Endothelial cell of umbilical vein (primary cell): ENCODE measurements around the gene GLTP. TPM values are rescaled to one million over a fixed set of nuclear protein-coding genes. Genes with fewer than 3 reads are reported as not detected.

Experiments
- BruUV-seq: library from RNA; stranded (reverse); fragments of 400-500 nt; replicated peaks from 2 replicates; lab custom pipeline; 2021; lab: Mats Ljungman, UMichigan
- CTCF ChIA-PET: fragments of 300-600, 350-600 bp; sonication (Branson Sonifier 250); formaldehyde crosslinking; loops from one replicate; lab custom pipeline; 2021; ENCODE audit warnings: antibody characterized with exemption, inconsistent platforms; lab: Charles Lee
- POLR2A ChIA-PET: fragments of 300-600, 350-600 bp; sonication (Branson Sonifier 250); formaldehyde crosslinking; loops from one replicate; lab custom pipeline; 2021; ENCODE audit warnings: antibody characterized with exemption, inconsistent platforms; lab: Charles Lee
- DNase-seq: peaks from one replicate; pipeline ENCODE4 v3.0.0-alpha.2; 2011; ENCODE audit warnings: low read depth, low spot score
- FAIRE-seq: peaks from 2 replicates; lab custom pipeline; 2011; peaks lifted over from hg19 to GRCh38; lab: Jason Lieb, UNC
- H2AFZ ChIP-seq: 2 replicates; pipeline ENCODE4 v1.6.0; 2012; ENCODE audit warnings: low read depth, low read length, control low read depth, inconsistent platforms
- H3K27ac ChIP-seq: 2 replicates; pipeline ENCODE4 v1.5.1; 2011; ENCODE audit warnings: low read depth, mild to moderate bottlenecking, control low read depth, low read length, moderate library complexity; ENCODE audit not compliant: insufficient read depth
- H3K27me3 ChIP-seq, 2 experiments: 2 replicates each; pipeline versions ENCODE4 v1.6.0 to v1.6.1; 2011; ENCODE audit warnings: low read length in 2 of 2, mixed read lengths in 1 of 2; ENCODE audit not compliant: control insufficient read depth in 2 of 2, insufficient read depth in 2 of 2
- H3K36me3 ChIP-seq, 2 experiments: 2 replicates in 1 of 2; 3 replicates in 1 of 2; pipeline ENCODE4 v1.5.1; 2011; ENCODE audit warnings: low read length in 2 of 2, mild to moderate bottlenecking in 1 of 2, moderate library complexity in 1 of 2; ENCODE audit not compliant: control insufficient read depth in 2 of 2, insufficient read depth in 2 of 2; ENCODE audit errors: extremely low read depth in 1 of 2
- H3K4me1 ChIP-seq: 3 replicates; pipeline ENCODE4 v1.5.1; 2011; ENCODE audit warnings: mild to moderate bottlenecking, low read length; ENCODE audit not compliant: control insufficient read depth, insufficient read depth; ENCODE audit errors: extremely low read depth
- H3K4me2 ChIP-seq: 2 replicates; pipeline ENCODE4 v1.6.1; 2011; ENCODE audit warnings: low read length, control low read depth, mixed read lengths; ENCODE audit not compliant: insufficient read depth
- H3K4me3 ChIP-seq, 3 experiments: fragments of 200-600 bp in 1 of 3; sonication (generic), shearing (Covaris generic) in 1 of 3; replicated peaks in 1 of 3; 2 replicates each; pipeline ENCODE4 v1.5.1; 2011 to 2016; ENCODE audit warnings: control low read depth in 3 of 3, low read length in 3 of 3, mild to moderate bottlenecking in 2 of 3, inconsistent platforms in 1 of 3, low read depth in 1 of 3, moderate library complexity in 1 of 3; ENCODE audit not compliant: insufficient read depth in 1 of 3
- H3K79me2 ChIP-seq: 2 replicates; pipeline ENCODE4 v1.6.0; 2012; ENCODE audit warnings: low read length, inconsistent platforms; ENCODE audit not compliant: control insufficient read depth, insufficient read depth
- H3K9ac ChIP-seq: replicated peaks from 2 replicates; pipeline ENCODE3; 2011; ENCODE audit warnings: low read length, control low read depth; ENCODE audit not compliant: insufficient read depth; ENCODE audit errors: extremely low read depth
- H3K9me1 ChIP-seq: replicated peaks from 3 replicates; pipeline ENCODE4 v1.6.0; 2011; ENCODE audit warnings: mild to moderate bottlenecking, low read length; ENCODE audit not compliant: control insufficient read depth, insufficient read depth; ENCODE audit errors: extremely low read depth
- H3K9me3 ChIP-seq: replicated peaks from 2 replicates; pipeline ENCODE4 v1.5.1; 2012; ENCODE audit warnings: low read length, inconsistent platforms; ENCODE audit not compliant: control insufficient read depth, insufficient read depth
- H4K20me1 ChIP-seq: replicated peaks from 2 replicates; pipeline ENCODE3; 2011; ENCODE audit warnings: mild to moderate bottlenecking, low read length; ENCODE audit not compliant: control insufficient read depth, insufficient read depth; ENCODE audit errors: extremely low read depth
- EZH2 ChIP-seq: IDR thresholded peaks from 2 replicates; pipeline ENCODE4 v1.6.1; 2012; ENCODE audit warnings: borderline replicate concordance, low read depth, mild to moderate bottlenecking, moderate library complexity, low read length, inconsistent platforms; ENCODE audit not compliant: severe bottlenecking
- FOS ChIP-seq: IDR thresholded peaks from 2 replicates; pipeline ENCODE4 v1.6.1; 2011; ENCODE audit warnings: mild to moderate bottlenecking, low read length, moderate library complexity, borderline replicate concordance; ENCODE audit not compliant: insufficient read depth
- GATA2 ChIP-seq: IDR thresholded peaks from 2 replicates; pipeline ENCODE4 v1.7.0; 2011; ENCODE audit warnings: low read depth, mild to moderate bottlenecking, moderate library complexity, mixed read lengths, low read length; ENCODE audit not compliant: insufficient read length, insufficient read depth
- JUN ChIP-seq: IDR thresholded peaks from 2 replicates; pipeline ENCODE4 v1.6.1; 2011; ENCODE audit warnings: borderline replicate concordance, low read depth; ENCODE audit not compliant: insufficient read length, insufficient read depth
- MYC ChIP-seq: IDR thresholded peaks from one replicate; pipeline ENCODE4 v1.6.1; 2011; ENCODE audit warnings: mild to moderate bottlenecking, low read depth, low read length
- POLR2A ChIP-seq: IDR thresholded peaks from 2 replicates; pipeline ENCODE4 v1.6.1; 2012; ENCODE audit warnings: low read depth, mild to moderate bottlenecking, control low read depth, low read length
- POLR2AphosphoS5 ChIP-seq: IDR thresholded peaks from 2 replicates; pipeline ENCODE4 v1.6.1; 2012; ENCODE audit warnings: low read depth, mild to moderate bottlenecking, control low read depth, low read length, moderate library complexity; ENCODE audit not compliant: insufficient read depth
- dilution Hi-C: fragments of 300-500 bp; cut with MboI; formaldehyde crosslinking; loops from one replicate; pipeline ENCODE4 v1.15.0; 2019; ENCODE audit warnings: low sequenced_read_pairs; ENCODE audit not compliant: extremely low pct_ligation_motif_present
- intact Hi-C: fragments of 100-400 bp; cut with micrococcal nuclease; formaldehyde crosslinking; loops from one replicate; pipeline ENCODE4 v1.10.0; 2022
- polyA plus RNA-seq, 4 experiments: library from polyadenylated mRNA; depleted of rRNA in 3 of 4; stranded (reverse) in 3 of 4; unstranded in 1 of 4; fragments of >200 nt; gene quantifications; 2 replicates each; pipeline versions ENCODE4 v1.2.1 to v1.2.3, GENCODE V29; 2011 to 2012; ENCODE audit warnings: missing spikeins in 1 of 4
- total RNA-seq: library from RNA; stranded (reverse); gene quantifications from 2 replicates; pipeline ENCODE4 v1.2.3, GENCODE V29; 2021
- TF ChIP-seq, protein P1 (sequence below): IDR thresholded peaks from 2 replicates; pipeline ENCODE4 v1.6.1; 2011; ENCODE audit not compliant: insufficient read depth, insufficient read length
- TF ChIP-seq, protein P2 (sequence below), 2 donors: IDR thresholded peaks; 1 replicate in 1 of 2; 2 replicates in 1 of 2; pipeline ENCODE4 v1.5.1; 2011; ENCODE audit warnings: low read length in 2 of 2, mild to moderate bottlenecking in 2 of 2, moderate library complexity in 2 of 2, control low read depth in 1 of 2, inconsistent platforms in 1 of 2, low read depth in 1 of 2; ENCODE audit not compliant: insufficient read depth in 1 of 2; ENCODE audit errors: extremely low read depth in 1 of 2

Gene GLTP
- total and polyA plus RNA-seq, 2 donors (not counting 3 experiments of a cell fraction or from before 2014, with no cell fraction given): 21.5 to 46.6 TPM

DNA sequence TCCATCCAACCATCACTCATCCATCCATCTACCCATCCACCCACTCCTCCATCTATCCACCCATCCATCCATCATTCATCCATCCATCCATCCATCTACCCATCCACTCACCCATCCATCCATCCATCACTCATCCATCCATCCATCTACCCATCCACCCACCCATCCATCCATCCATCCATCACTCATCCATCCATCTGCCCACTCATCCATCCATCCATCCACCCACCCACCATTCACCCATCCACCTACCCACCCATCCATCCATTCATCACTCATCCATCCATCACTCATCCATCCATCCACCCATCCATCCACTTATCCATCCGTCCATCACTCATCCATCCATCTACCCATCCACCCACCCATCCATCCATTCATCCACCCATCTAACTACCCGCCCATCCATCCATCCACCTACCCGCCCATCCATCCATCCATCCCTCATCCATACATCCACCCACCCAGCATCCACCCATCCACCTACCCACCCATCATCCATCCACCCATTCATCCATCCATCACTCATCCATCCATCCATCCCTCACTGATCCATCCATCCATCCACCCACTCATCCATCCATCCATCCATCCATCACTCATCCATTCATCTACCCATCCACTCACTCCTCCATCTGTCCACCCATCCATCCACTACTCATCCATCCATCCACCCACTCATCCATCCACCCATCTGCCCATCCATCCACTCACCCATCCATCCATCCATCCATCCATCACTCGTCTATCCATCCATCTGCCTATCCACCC lies 71.3 kb downstream of the GLTP start:
- Histone ChIP-seq H3K4me2 (no peak overlapping the region), H3K9ac (no peak overlapping the region), H4K20me1 (no peaks in the 10 kb centered on the region), H3K4me1 (no peaks in the 10 kb centered on the region), H2AFZ (no peak overlapping the region), H3K27me3 (no peaks in the 10 kb centered on the region), H3K9me1 (no peaks in the 10 kb centered on the region), H3K9me3 (no peaks in the 10 kb centered on the region), H3K36me3 (peaks cover 0 to 3% of the 10 kb centered on the region in 2 experiments), H3K27ac (no peak overlapping the region), H3K79me2 (no peaks in the 10 kb centered on the region), H3K4me3 (no peak overlapping the region)
- intact Hi-C loops (no loop called here), dilution Hi-C loops (no loop called here)
- no peak for TF ChIP-seq FOS
- TF ChIP-seq GATA2: no peak
- no peak for TF ChIP-seq JUN
- TF ChIP-seq EZH2: no peak
- TF ChIP-seq, protein P1, sequence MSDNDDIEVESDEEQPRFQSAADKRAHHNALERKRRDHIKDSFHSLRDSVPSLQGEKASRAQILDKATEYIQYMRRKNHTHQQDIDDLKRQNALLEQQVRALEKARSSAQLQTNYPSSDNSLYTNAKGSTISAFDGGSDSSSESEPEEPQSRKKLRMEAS: no peak
- TF ChIP-seq, protein P2, sequence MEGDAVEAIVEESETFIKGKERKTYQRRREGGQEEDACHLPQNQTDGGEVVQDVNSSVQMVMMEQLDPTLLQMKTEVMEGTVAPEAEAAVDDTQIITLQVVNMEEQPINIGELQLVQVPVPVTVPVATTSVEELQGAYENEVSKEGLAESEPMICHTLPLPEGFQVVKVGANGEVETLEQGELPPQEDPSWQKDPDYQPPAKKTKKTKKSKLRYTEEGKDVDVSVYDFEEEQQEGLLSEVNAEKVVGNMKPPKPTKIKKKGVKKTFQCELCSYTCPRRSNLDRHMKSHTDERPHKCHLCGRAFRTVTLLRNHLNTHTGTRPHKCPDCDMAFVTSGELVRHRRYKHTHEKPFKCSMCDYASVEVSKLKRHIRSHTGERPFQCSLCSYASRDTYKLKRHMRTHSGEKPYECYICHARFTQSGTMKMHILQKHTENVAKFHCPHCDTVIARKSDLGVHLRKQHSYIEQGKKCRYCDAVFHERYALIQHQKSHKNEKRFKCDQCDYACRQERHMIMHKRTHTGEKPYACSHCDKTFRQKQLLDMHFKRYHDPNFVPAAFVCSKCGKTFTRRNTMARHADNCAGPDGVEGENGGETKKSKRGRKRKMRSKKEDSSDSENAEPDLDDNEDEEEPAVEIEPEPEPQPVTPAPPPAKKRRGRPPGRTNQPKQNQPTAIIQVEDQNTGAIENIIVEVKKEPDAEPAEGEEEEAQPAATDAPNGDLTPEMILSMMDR (IDR thresholded peaks at IDR 0.05; ENCODE audit: extremely low read depth in 1 of 2, insufficient read depth in 1 of 2, low read depth in 1 of 2, low read length in 2 of 2): no peak
- no peak for TF ChIP-seq POLR2A
- no peak for TF ChIP-seq POLR2AphosphoS5
- no peak for TF ChIP-seq MYC
- no TSS peak for BruUV-seq
- DNase-seq (no peak), FAIRE-seq (no peak)
- ChIA-PET CTCF (interaction anchor here (6.1 kb wide), 1 partner anchor 35 kb away, joined by 159 read pairs; no protein-coding TSS in a partner anchor), POLR2A (no interaction called here)
